Adipocyte (in vitro differentiated cells): ENCODE data around the gene FGF1.
A peak's percentile ranks its signal among the peaks of the same experiment; 100 is the strongest.

Experiments
- DNase-seq: peaks from one replicate; pipeline ENCODE4 v3.0.0-alpha.2; 2015; ENCODE audit warnings: low read depth
- H3K27me3 ChIP-seq: replicated peaks from 2 replicates; pipeline ENCODE4 v1.7.0; 2013; ENCODE audit warnings: mild to moderate bottlenecking, low read length, moderate library complexity; ENCODE audit not compliant: control insufficient read depth, insufficient read depth
- H3K36me3 ChIP-seq: 2 replicates; pipeline ENCODE4 v1.7.0; 2013; ENCODE audit warnings: low read length, mild to moderate bottlenecking, moderate library complexity; ENCODE audit not compliant: control insufficient read depth, insufficient read depth, severe bottlenecking
- H3K4me1 ChIP-seq: 2 replicates; pipeline ENCODE4 v1.7.0; 2013; ENCODE audit warnings: mild to moderate bottlenecking, low read length, moderate library complexity; ENCODE audit not compliant: control insufficient read depth, insufficient read depth
- H3K4me3 ChIP-seq: 2 replicates; pipeline ENCODE4 v1.7.0; 2013; ENCODE audit warnings: mild to moderate bottlenecking, low read length, moderate library complexity
- H3K9ac ChIP-seq: 2 replicates; pipeline ENCODE4 v1.7.0; 2013; ENCODE audit warnings: mild to moderate bottlenecking, low read length, moderate library complexity
- H3K9me3 ChIP-seq: 2 replicates; pipeline ENCODE4 v1.7.0; 2013; ENCODE audit warnings: mild to moderate bottlenecking, low read length, moderate library complexity; ENCODE audit not compliant: control insufficient read depth

FGF1 gene

DNA sequence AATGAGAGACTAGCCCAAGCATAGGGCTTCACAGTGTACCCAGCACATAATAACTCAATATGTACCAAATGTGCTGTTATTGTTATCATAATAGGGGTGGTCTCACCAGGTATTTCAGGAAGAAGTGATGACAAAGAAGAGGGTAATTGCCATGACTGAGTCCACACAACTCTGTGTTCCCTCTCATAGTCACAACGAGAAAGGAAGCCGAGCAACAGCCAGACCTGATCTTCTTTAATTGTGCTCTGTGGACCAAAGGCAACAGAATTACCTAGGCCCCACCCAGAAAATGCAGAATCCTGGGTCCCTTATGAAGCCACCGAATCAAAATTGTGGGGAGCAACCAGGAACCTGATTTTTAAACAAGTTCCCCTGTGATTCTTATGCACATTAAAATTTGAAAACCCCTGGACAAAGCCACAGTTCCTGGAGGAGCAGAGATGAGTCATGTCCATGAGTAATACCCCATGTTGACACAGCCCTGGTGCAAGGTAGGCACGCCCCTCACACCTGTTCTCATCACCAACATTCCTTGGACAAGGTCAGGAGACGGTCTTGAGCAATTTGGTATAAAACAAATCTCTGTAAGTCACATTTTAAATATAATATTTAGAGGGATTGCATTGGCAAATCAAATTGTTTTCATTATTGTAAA, 5.2 kb downstream of the FGF1 start:
- Histone ChIP-seq H3K4me1 (peaks cover 16% of the 10 kb centered on the region), H3K9ac (no peak overlapping the region), H3K27me3 (no peaks in the 10 kb centered on the region), H3K36me3 (no peaks in the 10 kb centered on the region), H3K9me3 (no peaks in the 10 kb centered on the region), H3K4me3 (no peak overlapping the region)
- DNase-seq: no peak

DNA sequence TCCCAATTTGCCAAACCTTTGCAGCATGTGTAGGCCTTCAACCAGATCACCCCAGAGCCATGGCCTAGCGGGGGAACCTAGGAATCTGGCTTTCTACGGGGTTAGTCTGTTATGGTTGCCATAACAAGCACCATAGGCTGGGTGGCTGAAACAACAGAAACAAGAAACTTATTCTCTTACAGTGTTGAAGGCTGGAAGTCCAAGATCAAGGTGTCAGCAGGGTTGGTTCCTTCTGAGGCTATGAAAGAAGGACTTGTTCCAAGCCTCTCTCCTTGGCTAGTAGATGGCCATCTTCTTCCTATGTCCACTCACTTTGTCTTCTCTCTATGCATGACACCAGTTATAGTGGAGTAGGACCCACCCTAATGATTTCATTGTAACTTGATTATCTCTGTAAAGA, 6.1 kb downstream of the FGF1 start:
- Histone ChIP-seq H3K27me3 (no peaks in the 10 kb centered on the region), H3K36me3 (no peaks in the 10 kb centered on the region), H3K9me3 (no peaks in the 10 kb centered on the region), H3K4me3 (no peak overlapping the region), H3K4me1 (peaks cover 11% of the 10 kb centered on the region), H3K9ac (no peak overlapping the region)
- no peak for DNase-seq

DNA sequence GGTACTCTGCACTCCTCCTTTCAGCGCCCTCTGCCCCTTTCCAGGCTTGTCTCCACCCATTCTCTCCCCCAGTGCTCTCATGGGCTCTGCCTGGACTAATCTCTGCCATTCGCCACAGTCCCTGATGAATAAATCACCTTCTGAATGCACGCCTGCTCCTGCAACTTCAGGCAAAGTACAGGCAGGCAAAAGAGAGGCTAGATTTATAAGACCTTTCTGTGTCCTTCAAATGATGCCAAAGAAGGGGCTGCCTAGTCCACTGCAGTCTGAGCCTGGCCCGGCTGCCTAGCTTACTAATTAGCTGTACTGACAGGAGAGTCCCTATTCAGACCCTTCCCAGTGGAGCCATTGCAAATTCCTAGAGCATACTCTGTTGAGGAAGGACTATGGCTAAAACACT, 7.4 kb downstream of the FGF1 start:
- H3K36me3 ChIP-seq: no peaks in the 10 kb centered on the region
- no peak overlapping the region for H3K9ac ChIP-seq
- H3K4me1 ChIP-seq: peaks cover 14% of the 10 kb centered on the region
- no peak for DNase-seq
- no peak overlapping the region for H3K4me3 ChIP-seq
- H3K9me3 ChIP-seq: no peaks in the 10 kb centered on the region
- H3K27me3 ChIP-seq: no peaks in the 10 kb centered on the region

DNA sequence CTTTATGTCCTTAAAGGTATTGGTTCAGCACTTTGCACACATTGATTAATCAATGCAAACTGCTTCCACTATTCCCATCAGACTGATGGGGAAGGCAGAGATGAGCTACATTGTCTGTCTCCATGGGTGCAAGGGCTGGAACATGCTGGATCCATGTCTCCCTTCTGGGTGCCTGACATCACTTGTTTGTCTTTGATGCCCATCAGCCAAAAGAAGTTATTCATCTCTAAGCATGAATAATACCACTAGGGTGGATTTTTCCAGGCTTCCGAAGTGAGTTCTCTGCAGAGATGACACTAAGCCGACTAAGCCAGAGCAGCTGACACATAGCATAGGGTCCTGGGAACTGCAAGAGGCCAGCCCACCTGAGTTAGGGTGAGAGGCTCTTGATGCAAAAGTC, 8.7 kb downstream of the FGF1 start:
- no peak overlapping the region for H3K4me3 ChIP-seq
- no peak for DNase-seq
- peaks cover 18% of the 10 kb centered on the region for H3K4me1 ChIP-seq
- H3K27me3 ChIP-seq: no peaks in the 10 kb centered on the region
- no peak overlapping the region for H3K9ac ChIP-seq
- H3K36me3 ChIP-seq: no peaks in the 10 kb centered on the region
- no peaks in the 10 kb centered on the region for H3K9me3 ChIP-seq

DNA sequence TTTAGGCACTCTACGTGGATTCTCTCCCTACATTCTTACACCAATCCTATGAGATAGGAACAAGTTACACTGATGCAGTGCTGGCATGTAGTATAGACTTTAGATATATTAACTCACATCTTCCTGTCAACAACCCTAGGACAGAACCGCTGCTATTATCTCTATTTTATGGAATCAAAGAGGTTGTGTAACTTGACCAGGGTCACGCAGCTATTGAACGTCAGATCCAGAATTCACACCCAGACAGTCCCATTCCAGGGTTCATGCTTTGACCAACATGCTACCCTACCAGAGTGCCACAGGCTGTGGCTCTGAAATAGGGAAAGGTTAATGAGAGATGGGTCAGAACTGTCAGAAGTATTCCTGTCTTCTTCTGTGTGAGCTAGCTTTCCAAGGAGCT, 9.6 kb downstream of the FGF1 start:
- Histone ChIP-seq H3K27me3 (no peaks in the 10 kb centered on the region), H3K4me3 (no peak overlapping the region), H3K9me3 (no peaks in the 10 kb centered on the region), H3K4me1 (peaks cover 27% of the 10 kb centered on the region), H3K36me3 (no peaks in the 10 kb centered on the region), H3K9ac (no peak overlapping the region)
- DNase-seq: no peak

DNA sequence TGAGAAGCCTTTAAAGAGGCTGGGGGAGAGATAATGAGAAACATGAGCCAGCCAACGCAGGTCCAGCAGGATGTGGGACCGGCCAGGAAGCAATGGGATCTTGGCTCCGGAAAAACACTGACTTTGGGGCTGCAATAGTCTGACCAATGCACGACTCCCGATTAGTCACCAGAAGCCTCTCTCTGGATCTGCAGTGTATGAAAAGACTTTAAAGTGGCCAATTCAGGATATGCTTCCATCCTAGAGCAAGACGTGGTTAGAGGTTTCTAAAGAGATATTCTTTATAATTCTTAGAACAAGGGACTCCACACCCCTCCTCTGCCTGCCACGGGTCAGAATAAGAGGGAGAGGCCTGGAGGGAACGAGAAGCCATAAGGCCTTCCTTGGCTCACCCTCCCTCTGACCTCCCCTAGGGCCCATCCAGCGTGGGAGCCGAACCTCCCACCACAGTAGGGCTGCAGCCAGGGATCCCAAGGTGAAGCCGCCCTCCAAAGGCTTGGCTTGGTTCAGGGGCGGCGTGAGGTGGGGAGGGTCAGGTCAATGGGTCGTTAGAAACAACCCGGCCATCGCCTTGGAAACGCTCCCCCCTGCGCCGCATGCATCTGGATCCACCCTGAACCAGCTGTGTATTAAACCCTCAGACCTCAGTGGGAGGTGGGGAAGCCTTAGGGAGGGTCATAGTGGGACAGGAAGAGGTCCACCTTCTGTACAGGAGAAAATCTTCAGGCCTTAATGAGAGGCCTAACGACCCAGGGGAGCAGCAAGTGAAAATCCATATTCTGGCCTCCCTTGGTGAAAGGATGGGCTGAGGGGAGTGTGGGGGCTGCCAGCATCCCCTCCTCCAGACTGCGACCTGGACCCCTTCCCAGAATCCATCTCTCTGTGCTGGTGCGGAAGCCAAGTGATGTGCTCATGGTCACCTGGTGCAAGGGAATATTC, 11.1 kb downstream of the FGF1 start:
- DNase-seq: peak; percentile 57
- no peaks in the 10 kb centered on the region for H3K27me3 ChIP-seq

DNA sequence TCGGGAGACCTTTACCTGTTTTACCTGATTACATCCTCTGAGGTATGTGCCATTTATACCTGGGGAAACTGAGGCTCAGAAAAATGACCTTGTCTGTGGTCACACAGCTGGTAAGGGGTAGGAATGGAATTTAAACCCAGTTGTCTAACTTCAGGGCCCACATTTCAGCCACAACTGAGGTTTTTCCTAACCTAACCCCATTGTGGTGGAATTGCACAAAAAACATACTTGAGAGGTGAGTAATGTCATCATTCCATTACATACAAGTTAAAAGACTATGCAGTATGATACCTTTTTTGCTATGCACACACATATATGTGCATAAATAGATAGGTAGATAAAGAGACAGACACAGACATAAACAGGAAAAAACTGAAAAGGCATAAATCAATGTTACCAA, 14.1 kb downstream of the FGF1 start:
- Histone ChIP-seq H3K36me3 (no peaks in the 10 kb centered on the region), H3K27me3 (no peaks in the 10 kb centered on the region), H3K4me3 (peak overlapping the region; percentile 53), H3K4me1 (peaks cover 44% of the 10 kb centered on the region), H3K9me3 (no peaks in the 10 kb centered on the region), H3K9ac (peak overlapping the region; percentile 80)
- DNase-seq: peak; percentile 75

More for the DNA sequence above, 11.1 kb downstream of the FGF1 start:
- H3K4me1 ChIP-seq: peaks cover 42% of the 10 kb centered on the region
- no peaks in the 10 kb centered on the region for H3K9me3 ChIP-seq
- peak overlapping the region; percentile 54 for H3K9ac ChIP-seq
- H3K36me3 ChIP-seq: no peaks in the 10 kb centered on the region
- H3K4me3 ChIP-seq: peak overlapping the region; percentile 10

DNA sequence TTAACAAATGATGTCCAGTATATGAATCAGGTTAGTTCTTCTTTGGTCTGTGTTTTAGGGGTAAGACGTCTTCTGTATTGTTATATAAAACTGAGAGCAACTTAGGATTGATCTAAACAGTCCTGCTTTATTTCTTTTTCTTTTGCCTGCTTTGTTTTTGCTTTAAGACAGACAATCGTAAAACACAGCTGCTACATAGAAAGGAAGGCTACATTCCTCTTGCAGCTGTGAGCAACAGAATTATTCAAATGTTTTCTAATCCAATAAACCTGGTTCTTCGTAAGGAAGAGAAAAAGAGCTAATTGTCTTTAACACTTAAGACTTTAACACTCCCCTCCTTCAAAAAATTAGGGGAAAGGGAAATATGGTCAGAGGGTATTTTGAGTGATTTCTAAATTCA, 14.6 kb downstream of the FGF1 start:
- Histone ChIP-seq H3K27me3 (no peaks in the 10 kb centered on the region), H3K4me1 (peaks cover 49% of the 10 kb centered on the region), H3K9me3 (no peaks in the 10 kb centered on the region), H3K4me3 (peak overlapping the region; percentile 53), H3K9ac (peak overlapping the region; percentile 80), H3K36me3 (no peaks in the 10 kb centered on the region)
- DNase-seq: no peak

DNA sequence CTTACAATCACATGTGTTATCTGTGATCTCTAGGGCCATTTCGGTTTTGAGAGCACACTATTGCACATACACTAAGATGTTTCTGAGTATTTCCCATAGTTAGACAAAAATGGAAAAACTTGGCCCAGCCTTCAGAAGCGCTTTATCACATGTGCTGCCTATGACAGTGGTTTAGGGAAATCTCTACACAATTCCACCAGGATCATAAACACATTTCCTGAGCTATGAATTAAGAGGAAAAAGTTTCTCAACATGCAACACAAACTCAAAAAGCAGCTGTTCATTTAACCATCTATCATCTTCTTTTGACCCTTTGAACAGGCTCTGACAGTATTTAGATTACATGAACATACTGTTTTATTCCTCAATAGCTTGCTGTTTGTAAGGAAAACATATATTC, 15.1 kb downstream of the FGF1 start:
- Histone ChIP-seq H3K9me3 (no peaks in the 10 kb centered on the region), H3K36me3 (no peaks in the 10 kb centered on the region), H3K4me3 (peak overlapping the region; percentile 53), H3K4me1 (peaks cover 52% of the 10 kb centered on the region), H3K27me3 (no peaks in the 10 kb centered on the region), H3K9ac (peak overlapping the region; percentile 80)
- DNase-seq: no peak

DNA sequence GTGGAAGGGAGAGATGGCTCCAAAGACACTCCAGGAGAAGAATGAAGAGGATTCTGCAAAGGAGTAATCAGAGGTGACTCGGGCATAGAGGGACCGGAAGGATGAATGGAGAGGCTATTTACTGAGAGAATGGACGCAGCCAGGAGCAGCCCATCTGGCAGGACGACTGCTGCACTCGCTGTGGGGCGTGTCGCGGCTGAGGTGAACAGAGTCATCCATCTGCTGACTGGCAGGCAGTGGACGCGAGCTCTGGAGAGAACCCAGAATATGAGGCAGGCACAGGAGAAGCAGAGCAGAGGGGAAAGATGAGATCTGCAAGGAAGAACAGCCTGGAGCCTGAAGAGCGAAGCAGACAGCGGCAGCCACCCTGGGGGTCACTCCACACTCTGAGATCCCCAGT, 16.4 kb downstream of the FGF1 start:
- H3K9me3 ChIP-seq: no peaks in the 10 kb centered on the region
- H3K4me3 ChIP-seq: no peak overlapping the region
- H3K36me3 ChIP-seq: no peaks in the 10 kb centered on the region
- no peak for DNase-seq
- H3K27me3 ChIP-seq: no peaks in the 10 kb centered on the region
- H3K9ac ChIP-seq: no peak overlapping the region
- peaks cover 51% of the 10 kb centered on the region for H3K4me1 ChIP-seq

DNA sequence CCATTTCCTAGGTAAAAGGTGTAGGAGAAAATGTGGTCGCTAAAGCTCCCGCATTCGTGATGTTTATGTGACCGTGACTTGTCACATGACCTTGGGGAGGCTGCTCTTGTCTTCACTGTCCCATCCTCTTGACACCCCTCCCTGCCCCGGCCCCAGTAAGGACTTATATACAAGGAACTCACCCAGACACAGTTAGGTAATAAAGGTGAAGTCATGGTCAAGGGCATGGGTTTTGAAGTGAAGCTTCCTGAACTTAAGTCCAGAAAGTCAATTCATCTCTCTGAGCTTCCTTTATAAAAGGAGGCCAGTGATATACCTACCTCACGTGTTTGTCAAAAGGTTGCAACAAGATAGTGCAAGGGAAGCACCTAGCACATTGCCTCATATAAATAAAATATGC, 17.6 kb downstream of the FGF1 start:
- H3K4me3 ChIP-seq: no peak overlapping the region
- no peak for DNase-seq
- H3K9ac ChIP-seq: no peak overlapping the region
- no peaks in the 10 kb centered on the region for H3K9me3 ChIP-seq
- H3K36me3 ChIP-seq: no peaks in the 10 kb centered on the region
- no peaks in the 10 kb centered on the region for H3K27me3 ChIP-seq
- peaks cover 44% of the 10 kb centered on the region for H3K4me1 ChIP-seq
